HG02852 (cell line): ENCODE measurements around the gene SLC10A7.

Experiments
- ATAC-seq: cut with Tn5 transposase; IDR thresholded peaks from one replicate; pipeline ENCODE4 v1.9.1; 2021; ENCODE audit warnings: mild to moderate bottlenecking, moderate library complexity; ENCODE audit not compliant: unreplicated experiment

The SLC10A7 gene, protein sequence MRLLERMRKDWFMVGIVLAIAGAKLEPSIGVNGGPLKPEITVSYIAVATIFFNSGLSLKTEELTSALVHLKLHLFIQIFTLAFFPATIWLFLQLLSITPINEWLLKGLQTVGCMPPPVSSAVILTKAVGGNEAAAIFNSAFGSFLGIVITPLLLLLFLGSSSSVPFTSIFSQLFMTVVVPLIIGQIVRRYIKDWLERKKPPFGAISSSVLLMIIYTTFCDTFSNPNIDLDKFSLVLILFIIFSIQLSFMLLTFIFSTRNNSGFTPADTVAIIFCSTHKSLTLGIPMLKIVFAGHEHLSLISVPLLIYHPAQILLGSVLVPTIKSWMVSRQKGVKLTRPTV

DNA sequence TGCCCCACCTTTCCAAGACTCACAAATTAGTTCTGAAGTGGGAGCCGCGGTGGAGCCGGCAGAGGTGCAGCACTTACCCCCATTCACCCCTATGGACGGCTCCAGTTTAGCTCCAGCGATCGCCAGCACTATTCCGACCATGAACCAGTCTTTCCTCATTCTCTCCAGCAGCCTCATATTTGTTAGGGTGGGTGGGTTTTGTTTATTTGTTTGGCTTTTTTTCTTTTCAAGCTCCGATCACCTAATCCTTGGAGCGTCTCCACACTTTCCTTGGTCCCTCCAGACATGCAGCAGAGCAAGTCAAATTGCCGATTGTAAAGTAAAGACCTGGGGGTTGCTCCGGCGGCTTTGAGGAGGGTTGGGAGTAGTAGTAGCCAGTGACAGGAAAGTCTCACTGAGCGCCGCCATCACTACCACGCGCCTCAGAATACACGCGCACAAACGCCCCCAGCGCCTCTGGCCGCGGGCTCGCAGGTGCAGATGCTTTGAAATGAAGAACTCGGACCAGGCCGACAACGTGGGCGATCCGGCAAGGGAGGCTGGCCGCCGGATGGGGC, at the start of gene SLC10A7:
TSS of gene SLC10A7 (minus strand) at position 400 of the 557 bp plus-strand sequence. CDS start at position 177, 223 bp downstream.
- ATAC-seq, result peak; percentile 84

DNA sequence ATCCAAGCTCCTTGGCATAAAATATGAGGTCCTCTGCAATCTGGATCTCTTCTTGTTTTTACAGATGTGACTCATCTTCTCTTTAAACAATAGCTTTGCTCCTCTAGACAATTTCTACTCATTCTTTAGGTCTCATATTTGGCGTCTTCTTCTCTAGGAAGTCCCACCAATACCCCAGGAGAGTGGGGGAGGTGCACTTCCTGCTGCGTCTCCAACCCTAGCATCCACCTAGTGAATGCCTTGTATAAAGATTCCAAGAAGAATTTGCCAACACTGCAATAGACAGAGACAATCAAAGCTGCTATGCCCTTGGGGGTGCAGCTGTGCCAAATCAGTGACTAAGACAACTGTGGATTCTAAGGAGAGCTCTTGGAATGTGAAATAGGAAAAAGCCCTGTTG, 45.7 kb upstream of the SLC10A7 start:
- ATAC-seq, result no peak

DNA sequence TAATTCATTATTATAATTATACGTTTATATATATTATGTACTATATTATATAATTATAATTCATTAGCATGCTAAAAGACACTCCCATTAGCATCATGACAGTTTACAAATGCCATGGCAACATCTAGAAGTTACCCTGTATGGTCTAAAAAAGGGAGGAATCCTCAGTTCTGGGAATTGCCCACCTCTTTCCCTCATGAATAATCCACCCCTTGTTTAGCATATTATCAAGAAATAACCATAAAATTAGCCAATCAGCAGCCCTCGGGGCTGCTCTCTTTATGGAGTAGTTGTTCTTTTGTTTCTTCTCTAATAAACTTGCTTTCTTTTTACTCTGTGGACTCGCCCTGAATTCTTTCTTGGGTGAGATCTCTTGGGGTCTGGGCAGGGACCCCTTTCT, 42.8 kb upstream of the SLC10A7 start:
- ATAC-seq, result no peak

DNA sequence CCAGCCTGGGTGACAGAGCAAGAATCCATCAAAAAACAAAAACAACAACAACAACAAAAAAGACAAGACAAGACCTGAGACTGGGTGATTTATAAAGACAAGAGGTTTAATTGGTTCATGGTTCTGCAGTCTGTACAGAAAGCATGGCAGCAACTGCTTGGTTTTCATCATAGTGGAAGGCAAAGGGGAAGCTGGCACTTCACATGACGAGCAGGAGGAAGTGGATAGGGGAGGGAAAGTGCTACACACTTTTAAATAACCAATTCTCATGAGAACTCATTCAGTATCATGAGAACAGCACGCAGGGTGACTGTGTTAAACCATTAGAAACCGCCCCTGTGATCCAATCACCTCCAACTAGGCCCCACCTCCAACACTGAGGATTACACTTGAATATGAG, 28.4 kb upstream of the SLC10A7 start:
- ATAC-seq, result no peak

DNA sequence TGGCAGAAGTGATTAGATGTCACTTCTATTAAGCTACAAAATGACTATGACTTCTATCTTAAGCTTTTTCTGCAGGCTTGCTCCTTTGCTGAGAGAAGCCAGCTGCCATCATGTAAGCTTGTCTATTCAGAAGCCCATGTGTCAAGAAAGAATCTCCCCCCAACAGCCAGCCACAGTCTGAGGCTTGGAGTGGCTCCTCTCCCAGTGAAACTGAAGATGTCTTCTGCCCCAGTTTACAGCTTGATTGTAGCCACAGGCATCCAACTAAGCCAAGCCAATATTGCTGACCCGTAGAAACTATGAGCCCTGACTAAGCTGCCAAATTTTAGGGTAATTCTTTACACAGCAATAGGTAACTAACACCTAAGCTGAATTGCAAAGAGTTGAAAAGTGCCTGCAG, 26.7 kb upstream of the SLC10A7 start:
- no peak for ATAC-seq

DNA sequence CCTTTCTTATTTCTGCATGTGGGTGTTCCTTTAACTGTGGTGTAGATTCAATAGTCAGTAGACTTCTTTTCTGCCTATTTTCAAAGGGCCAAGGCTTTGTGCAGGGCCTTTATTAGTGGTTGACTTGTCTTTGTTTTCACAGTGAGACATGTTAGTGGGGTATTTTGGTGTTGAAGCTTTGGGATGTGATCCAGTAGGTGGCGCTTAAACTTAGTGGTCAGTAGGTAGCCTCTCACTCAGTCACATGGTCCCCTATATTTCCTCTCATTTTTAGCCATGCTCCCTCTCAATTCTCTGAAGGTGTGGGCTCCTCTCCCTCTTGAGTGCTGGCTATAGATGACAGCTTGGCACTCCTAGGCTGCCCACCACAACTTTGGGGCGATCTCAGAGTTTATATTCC, 23.4 kb upstream of the SLC10A7 start:
- no peak for ATAC-seq

DNA sequence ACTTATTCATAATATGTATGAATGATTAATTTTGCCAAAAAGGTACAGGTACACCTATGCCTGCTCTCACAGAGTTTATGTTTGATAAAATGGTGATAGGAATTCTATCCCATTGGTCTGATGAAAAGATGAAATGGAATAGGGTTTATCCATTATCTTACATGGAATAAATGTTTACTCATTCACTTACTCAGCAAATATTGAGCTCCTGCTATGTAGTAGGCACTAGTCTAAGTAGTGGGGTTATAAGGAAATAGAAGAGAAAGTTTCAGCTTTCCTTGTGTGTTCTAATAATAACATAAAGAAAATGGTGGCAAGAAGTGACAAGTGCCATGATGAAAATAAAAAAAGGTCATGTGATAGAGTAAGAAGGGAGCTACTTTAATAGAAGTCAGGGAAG, 12.4 kb upstream of the SLC10A7 start:
- ATAC-seq, result no peak

DNA sequence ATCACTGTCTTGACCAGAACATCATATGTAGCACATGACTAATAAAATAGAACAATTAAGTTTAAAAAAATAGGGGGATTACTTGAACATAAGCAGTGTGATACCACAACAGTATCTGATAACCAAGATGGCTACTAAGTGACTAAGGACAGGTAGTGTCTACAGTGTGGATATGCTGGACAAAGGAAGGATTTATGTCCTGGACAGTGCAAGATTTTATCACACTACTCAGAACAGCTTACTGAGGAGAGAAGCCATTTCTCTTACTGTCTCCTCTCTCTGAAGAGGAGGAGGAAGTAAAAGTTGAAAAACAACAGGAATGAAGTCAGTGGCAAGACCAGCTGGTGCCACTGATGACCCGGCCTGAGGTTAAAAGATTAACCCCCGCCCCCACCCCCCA, 4.0 kb upstream of the SLC10A7 start:
- no peak for ATAC-seq

DNA sequence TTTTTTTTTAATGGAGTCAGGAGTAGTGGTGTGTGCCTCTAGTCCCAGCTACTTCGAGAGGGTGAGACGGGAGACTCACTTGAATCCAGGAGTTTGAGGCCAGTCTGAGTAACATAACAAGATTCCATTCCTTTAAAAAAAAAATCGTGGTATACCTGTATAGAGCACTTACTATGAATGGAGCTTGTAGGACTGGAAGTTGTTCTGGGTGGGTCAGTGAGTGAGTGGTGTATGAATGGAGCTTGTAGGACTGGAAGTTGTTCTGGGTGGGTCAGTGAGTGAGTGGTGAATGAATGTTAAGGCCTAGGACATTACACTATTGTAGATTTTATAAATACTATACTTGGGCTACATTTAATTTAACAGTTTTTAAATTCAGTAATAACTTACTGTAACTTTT, 2.9 kb upstream of the SLC10A7 start:
- ATAC-seq, result no peak

DNA sequence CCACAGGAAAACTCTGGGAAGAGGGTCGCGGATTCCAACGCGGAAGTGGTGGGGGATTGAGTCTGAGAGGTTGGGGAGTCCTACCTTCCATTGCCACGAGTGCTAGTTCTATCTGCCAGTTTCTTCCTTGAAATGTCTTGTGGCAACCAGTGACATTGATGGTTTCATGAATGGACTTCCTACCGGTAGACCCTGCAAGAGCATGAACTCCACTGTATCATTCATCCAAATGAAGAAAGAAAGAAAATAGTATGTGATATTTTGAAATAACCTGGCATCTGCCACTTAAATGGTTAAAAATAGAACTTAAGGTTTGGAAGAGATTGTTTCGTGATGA, 1.1 kb upstream of the SLC10A7 start:
- ATAC-seq, result peak; percentile 23

DNA sequence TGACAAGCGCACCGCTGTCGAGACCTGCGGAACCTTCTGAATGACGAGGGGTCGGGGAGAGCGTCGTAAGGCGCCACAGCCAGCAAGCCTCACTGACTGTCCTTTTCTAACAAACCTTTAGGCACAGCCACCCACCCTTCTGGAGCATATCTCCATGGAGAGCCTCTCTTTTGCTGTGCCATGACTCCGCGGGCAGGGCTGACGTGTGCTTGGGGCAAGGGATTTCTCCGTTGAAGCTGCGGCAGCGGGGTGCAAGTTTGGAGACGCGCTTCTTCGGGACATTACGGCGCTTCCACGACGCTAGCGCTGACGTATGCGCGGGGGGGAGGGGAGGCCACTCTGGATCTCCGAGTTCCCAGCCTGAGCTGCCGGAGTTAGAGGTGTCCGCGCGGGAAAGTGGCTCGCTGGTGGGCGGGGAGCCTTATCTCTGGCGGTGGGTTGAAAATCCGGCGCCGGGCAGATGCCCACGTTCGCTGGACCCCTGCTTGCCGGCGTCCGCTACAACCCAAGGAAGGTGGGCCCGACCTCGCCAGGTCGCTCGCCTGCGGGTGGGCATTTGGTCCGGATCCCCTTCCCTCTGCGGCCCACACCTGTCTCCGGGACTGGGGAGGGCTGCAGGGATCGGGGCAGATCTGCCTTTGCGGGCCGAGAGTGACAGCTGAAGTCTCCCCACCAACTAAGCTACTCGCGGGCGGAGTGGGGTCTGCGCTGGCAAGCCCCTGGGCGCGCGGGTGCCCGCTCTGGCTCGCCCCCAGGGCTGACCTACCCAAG, 543 bp upstream of the SLC10A7 start:
- peak; percentile 79 for ATAC-seq

DNA sequence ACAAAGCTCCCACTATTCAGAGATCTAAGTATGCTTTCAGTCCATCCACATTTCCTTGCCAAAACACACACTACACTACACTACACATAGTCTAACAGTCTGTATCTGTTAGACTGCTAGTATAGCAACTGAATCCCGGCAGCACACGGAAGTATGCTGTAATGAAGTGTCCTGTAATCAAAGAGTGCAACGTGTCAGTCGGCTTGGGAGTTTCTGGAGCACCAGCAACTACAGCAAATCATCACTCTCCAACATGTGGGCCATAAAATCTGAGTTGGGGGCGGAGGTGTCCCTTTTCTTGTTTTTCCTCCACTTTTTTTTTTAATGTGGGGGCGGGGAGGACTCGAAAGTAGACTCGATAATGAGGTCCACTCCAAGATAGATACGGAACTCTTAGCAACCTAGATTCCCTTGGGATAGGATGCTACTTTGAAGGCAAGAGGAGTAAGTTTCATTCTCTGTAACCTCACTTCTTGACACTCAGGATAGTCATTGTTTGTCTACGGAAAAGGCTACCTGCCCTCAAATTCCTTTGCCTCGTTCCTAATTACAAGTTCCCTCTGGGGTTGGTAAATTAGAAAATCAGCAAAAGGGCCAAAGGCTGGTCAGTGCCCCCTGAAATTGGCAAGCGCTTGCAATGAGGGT, 722 bp downstream of the SLC10A7 start:
- peak; percentile 33 for ATAC-seq

DNA sequence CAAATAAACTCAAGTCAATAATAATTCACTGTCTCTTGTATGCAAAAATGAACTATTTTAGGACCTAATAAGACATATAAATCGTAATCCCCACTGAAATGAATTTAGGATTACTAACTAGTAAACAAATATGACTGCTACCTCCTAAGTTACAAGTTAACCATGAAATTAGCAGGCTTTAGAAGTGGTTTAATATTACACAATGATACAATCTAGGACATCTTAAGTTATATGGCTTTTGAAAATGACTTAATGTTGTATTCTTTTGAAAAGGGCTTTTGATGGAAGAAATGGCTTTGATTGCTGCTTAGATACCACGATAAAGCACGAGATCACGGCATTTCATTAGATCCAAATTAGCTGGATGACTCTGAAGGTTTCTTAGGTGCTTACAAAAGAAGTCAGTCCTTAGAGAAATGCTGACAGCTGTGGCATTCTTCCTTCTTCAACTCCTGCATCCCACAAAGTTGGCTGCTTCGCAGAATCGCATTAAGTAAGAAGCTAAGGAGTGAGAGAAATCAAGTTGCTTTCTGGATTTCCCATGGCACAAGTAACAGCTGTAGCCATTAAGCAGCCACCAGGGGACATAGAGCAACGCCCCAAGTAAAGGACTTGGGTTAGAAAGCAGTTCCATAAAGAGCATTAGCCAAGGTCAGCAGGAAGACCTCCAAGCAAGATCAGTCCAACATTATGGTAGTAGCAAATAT, 6.9 kb downstream of the SLC10A7 start:
- no peak for ATAC-seq

DNA sequence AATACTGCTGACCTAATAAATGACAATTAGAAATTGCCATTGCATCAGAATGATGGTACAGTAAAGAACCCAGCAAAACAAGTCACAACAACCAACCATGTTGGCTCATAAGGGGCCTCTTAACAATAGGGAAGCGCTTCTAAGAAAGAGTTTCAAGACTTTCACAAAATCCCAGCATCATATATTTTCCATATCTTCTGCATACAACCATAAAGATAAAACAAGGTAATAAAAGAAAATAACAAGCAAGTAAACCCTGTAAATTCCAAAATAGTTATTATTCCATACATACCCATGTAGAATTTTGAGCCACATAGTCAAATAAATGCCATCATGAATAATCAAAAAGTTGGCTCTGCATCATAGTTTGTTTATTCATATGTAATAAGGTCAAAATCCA, 8.2 kb downstream of the SLC10A7 start:
- ATAC-seq, result no peak

DNA sequence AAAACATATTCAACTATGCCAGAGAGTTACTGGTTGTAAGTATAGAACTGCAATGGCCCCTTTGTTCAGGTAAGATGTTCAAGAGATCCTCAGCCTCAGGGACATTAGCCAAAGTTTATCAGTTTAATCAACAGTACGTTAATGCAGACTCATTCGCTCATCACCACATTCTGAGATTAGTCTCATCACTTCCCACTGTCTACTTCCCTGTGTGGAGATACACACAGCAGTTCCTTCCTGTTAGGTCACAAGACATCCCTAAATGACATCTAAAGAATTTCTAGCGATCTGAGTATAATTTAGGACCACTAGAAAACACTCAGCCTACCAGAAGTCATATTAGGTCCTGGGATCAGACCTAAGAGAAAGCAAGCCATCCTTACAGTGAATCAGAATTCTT, 10.4 kb downstream of the SLC10A7 start:
- ATAC-seq, result no peak

DNA sequence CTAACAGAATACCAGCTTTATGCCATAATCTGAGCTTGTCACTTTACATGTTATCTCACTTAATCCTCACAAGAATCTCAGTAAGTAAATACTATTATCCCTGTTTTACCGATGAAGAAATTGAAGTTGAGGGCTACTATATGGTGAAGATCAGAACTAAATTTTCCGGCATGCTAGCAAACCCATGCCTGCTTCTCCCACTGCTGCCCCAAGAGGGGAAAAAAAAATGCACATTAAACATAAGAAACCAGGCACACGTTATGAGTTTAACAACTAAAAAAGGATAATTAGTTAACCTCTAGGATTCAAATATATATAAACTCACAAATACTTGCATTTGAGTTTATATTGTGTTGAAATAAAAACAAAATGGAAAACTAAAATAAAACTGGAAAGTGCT, 10.8 kb downstream of the SLC10A7 start:
- ATAC-seq, result no peak

DNA sequence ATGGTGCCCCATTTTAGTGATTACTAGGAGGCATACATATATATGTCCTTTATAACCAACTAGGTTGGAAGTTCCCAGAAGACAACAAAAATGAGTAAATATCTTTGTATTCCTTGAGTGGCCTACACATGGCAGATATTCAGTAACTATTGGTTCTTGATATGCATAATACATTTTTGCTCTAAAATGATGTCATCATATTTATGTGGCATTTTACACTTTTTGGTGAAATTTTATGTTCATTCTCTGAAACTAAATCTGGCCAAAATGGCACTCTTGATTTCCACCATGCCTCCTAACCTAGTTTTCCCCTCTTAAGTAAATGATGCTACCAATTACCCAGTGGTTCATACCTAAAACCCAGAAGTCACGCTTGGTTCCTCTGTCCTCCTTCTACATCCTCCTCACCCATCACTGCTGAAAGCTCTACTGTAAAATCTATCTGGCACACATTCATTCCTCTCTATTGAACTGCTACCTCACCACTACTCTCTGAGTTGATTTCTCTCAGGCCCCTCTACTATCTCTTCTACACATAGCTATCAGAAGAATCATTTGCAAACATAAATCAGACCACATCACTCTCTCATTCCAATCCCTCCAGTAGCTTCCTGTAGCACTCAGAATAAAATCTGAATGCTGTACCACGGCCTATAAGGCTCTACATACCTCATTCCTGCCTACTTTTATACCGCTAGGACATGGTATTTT, 13.4 kb downstream of the SLC10A7 start:
- no peak for ATAC-seq

DNA sequence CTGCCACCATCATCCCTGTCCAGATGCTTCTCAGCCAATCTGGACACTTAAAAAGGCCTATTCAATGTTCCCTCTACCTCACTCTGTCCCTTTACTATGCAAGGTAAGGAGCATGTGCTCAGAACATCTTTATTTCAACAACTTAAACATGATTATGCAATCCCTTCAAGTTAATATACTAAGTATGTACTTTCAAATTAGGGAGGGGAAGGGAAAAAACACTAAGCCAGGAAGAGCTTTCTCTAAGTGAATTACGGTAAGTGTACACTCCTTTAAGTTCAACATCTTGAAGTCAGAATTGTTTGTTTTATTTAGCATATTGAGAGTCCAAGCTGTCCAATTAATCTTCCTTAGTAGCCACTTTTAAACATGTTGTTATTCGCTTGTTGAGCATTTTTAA, 14.1 kb downstream of the SLC10A7 start:
- ATAC-seq, result no peak

DNA sequence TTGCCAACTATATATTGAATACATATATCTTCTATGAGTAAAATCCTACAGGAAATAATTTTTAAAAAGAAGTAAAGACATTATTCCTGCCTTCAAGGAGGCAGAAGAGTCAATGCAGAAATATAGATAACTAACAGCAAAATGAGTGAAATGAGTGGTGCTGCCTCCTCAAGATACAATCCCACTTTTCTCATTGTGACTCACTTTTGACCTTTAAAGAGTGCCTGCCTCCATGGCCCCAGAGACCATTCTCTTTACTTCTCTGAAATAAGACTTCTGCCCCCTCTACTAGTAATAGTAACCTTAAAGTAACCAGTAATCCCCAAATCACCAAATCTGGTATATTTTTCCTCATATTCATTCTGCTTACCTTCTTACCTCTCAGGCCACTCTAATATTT, 15.5 kb downstream of the SLC10A7 start:
- ATAC-seq, result peak; percentile 59

DNA sequence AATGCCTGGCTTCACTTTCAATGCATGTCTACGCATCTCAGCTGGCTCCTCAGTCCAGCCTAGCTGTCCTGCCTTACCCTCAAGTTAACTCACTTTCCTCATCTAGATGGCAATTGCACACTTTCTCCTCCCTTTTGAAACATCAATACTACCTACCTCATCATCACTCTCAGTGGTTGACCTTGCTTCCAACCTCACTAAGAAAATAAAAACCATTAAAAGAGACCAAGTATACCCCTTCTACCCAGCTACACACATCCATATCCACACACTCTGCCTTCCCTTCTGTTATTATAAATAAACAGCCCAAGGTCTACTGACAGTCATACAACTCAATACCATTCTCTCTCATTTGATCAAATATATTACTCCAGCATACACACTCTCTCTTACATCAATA, 21.5 kb downstream of the SLC10A7 start:
- no peak for ATAC-seq

DNA sequence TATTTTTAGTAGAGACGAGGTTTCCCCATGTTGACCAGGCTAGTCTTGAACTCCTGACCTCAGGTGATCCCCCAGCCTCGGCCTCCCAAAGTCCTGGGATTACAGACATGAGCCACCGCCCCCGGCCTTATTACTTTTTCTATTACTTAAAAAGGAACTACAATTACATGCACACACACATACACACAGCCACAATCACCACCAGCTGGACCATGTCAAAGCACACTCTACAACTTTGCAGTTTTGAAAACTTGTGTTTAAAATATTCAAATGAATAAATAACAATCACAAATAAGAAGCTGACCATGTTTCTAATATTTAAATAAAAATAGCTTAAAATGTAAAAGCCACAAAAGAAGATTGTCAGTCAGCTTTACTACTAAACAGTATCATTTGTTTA, 23.4 kb downstream of the SLC10A7 start:
- ATAC-seq, result no peak
